HepG2 (cell line): Measurements from ENCODE around the gene MMP25. TPM values are rescaled to one million over a fixed set of nuclear protein-coding genes. Genes with fewer than 3 reads are reported as not detected.

Experiments used
- ASH2L ChIP-seq: fragments of 300-600, 200-600 bp; sonication (generic); IDR thresholded peaks from 2 replicates; pipeline ENCODE4 v1.7.0; 2017; ENCODE audit warnings: low read depth, mild to moderate bottlenecking, moderate library complexity, mixed read lengths, low read length; ENCODE audit not compliant: insufficient read length
- BORCS8-MEF2B ChIP-seq: sonication (generic); formaldehyde crosslinking; IDR thresholded peaks from 2 replicates; pipeline ENCODE4 v1.8.0; 2022; ENCODE audit warnings: mild to moderate bottlenecking, missing genetic modification reagents
- DMAP1 ChIP-seq: IDR thresholded peaks from 2 replicates; pipeline ENCODE4 v1.6.1; 2016
- HDAC1 ChIP-seq: sonication (generic); formaldehyde crosslinking; IDR thresholded peaks from 2 replicates; pipeline ENCODE4 v1.5.1; 2020; ENCODE audit warnings: mild to moderate bottlenecking, missing genetic modification reagents
- KLF16 ChIP-seq, 2 experiments: sonication (generic) in 1 of 2; formaldehyde crosslinking in 1 of 2; IDR thresholded peaks; 2 replicates each; pipeline versions ENCODE4 v1.6.1 to v1.8.0; 2016 to 2023; ENCODE audit warnings: missing genetic modification reagents in 2 of 2, missing compliant biosample characterization in 1 of 2
- NONO ChIP-seq, 2 experiments: fragments of 450-650 bp in 1 of 2; sonication (generic) in 1 of 2; formaldehyde crosslinking in 1 of 2; IDR thresholded peaks in 1 of 2; conservative IDR thresholded peaks in 1 of 2; 2 replicates each; pipeline versions ENCODE4 v1.6.1 to v1.8.0; 2017 to 2022; ENCODE audit warnings: mild to moderate bottlenecking in 1 of 2, missing genetic modification reagents in 1 of 2, moderate library complexity in 1 of 2
- PHF21A ChIP-seq: sonication (generic); formaldehyde crosslinking; IDR thresholded peaks from 2 replicates; pipeline ENCODE4 v1.5.0; 2020; ENCODE audit warnings: mild to moderate bottlenecking, missing genetic modification reagents
- SRY ChIP-seq: sonication (generic); formaldehyde crosslinking; IDR thresholded peaks from 2 replicates; pipeline ENCODE4 v1.8.0; 2022; ENCODE audit warnings: mild to moderate bottlenecking, missing genetic modification reagents
- ZFP37 ChIP-seq: sonication (generic); formaldehyde crosslinking; IDR thresholded peaks from 2 replicates; pipeline ENCODE4 v1.4.0; 2020; ENCODE audit warnings: missing genetic modification reagents, borderline replicate concordance
- ZNF12 ChIP-seq: sonication (generic); formaldehyde crosslinking; IDR thresholded peaks from 2 replicates; pipeline ENCODE4 v1.5.0; 2020; ENCODE audit warnings: missing genetic modification reagents
- ZNF230 ChIP-seq: sonication (generic); formaldehyde crosslinking; IDR thresholded peaks from 2 replicates; pipeline ENCODE4 v1.4.0; 2020; ENCODE audit warnings: mild to moderate bottlenecking, missing genetic modification reagents
- ZNF253 ChIP-seq: sonication (generic); formaldehyde crosslinking; IDR thresholded peaks from 2 replicates; pipeline ENCODE4 v1.8.0; 2022; ENCODE audit warnings: mild to moderate bottlenecking, missing genetic modification reagents, borderline replicate concordance
- ZNF263 ChIP-seq: sonication (generic); formaldehyde crosslinking; IDR thresholded peaks from 2 replicates; pipeline ENCODE4 v1.4.0; 2020; ENCODE audit warnings: missing genetic modification reagents
- ZNF331 ChIP-seq: sonication (generic); formaldehyde crosslinking; IDR thresholded peaks from 2 replicates; pipeline ENCODE4 v1.4.0; 2020; ENCODE audit warnings: missing genetic modification reagents
- ZNF335 ChIP-seq: sonication (generic); formaldehyde crosslinking; IDR thresholded peaks from 2 replicates; pipeline ENCODE4 v1.4.0; 2020; ENCODE audit warnings: missing genetic modification reagents
- ZNF547 ChIP-seq: sonication (generic); formaldehyde crosslinking; IDR thresholded peaks from 2 replicates; pipeline ENCODE4 v1.5.1; 2020; ENCODE audit warnings: mild to moderate bottlenecking, missing genetic modification reagents
- ZNF644 ChIP-seq: IDR thresholded peaks from 2 replicates; pipeline ENCODE4 v1.6.1; 2016; ENCODE audit warnings: low read depth
- polyA plus RNA-seq, 8 experiments: library from polyadenylated mRNA; depleted of rRNA in 3 of 8; stranded (reverse) in 7 of 8; unstranded in 1 of 8; fragments of >200 nt; fragmentation: Illumina TruSeq in 4 of 8; extraction: Trizol in 4 of 8; gene quantifications; 2 replicates each; pipeline versions ENCODE4 v1.2.1 to v1.2.3, GENCODE V29; 2011 to 2016; ENCODE audit warnings: low read depth in 4 of 8, missing spikeins in 1 of 8, mixed read lengths in 1 of 8; ENCODE audit not compliant: insufficient read depth in 1 of 8
- total RNA-seq, 5 experiments: library from RNA; depleted of rRNA; stranded (reverse); fragments of >200 nt; fragmentation: Illumina TruSeq; extraction: Trizol; gene quantifications; 2 replicates each; pipeline ENCODE4 v1.2.3, GENCODE V29; 2016; ENCODE audit warnings: low read depth in 1 of 5
- TF ChIP-seq, protein P1 (sequence below): sonication (generic); formaldehyde crosslinking; IDR thresholded peaks from 2 replicates; pipeline ENCODE4 v1.4.0; 2020; ENCODE audit warnings: missing genetic modification reagents
- TF ChIP-seq, protein P2 (sequence below): IDR thresholded peaks from 2 replicates; pipeline ENCODE4 v1.6.1; 2016; ENCODE audit warnings: missing genetic modification reagents, missing compliant biosample characterization
- TF ChIP-seq, protein P3 (sequence below): sonication (generic); formaldehyde crosslinking; IDR thresholded peaks from 2 replicates; pipeline ENCODE4 v1.8.1; 2023; ENCODE audit warnings: mild to moderate bottlenecking, missing genetic modification reagents
- TF ChIP-seq, protein P4 (sequence below): sonication (generic); formaldehyde crosslinking; IDR thresholded peaks from 2 replicates; pipeline ENCODE4 v1.8.1; 2022; ENCODE audit warnings: mild to moderate bottlenecking, missing genetic modification reagents

The MMP25 gene
- total and polyA plus RNA-seq, 2 of the 13 experiments (the other 11 are each of a cell fraction or from before 2014, with no cell fraction given), result 0.04 to 0.08 TPM

DNA sequence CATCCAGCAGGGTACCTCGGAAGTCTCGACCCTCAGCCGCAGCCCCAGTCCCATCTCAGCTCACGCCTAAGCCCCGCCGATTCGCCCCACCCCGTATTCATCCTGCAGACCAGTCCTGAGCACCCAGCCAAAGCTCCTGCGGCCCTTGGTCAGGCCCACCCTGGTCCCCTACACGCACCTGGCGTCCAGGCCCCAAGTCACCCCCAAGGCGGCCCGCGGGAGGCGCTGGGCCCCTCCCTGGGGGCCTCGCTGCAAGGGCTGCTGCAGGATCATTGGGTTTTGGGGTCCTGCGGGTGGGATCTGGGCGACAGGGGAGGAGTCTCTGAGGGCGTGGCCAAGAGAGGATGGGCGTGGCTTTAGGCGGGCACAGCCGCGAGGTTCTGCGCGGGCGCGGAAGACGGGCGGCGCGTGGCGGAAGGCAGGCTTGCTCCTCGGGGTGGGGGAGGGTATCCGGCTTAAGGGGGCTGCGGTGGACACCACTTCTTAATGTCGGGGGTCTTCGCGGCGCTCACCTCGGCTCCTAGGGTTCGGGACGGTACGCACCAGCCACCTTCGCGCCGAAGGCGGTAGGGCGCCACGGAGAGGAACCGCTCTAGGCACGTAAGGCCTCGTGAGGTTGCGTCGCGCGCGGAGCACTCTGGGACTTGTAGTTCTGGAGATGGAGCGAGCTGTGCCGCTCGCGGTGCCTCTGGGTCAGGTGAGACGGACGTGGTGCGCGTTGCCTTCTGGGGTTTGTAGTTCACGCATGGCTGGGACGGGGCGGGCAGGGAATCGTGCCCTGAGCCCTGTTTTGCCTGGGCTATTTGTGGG, 22.5 kb upstream of the MMP25 start, which contains the start of the genes HCFC1R1 and THOC6 (continued):
- TF ChIP-seq ZNF12 (CRISPR knock-in tag) (0 out of 2 replicates have a peak, but pooled peaks have one; percentile 24), PHF21A (CRISPR knock-in tag) (no peak), ZNF331 (CRISPR knock-in tag) (peak; percentile 79), ZNF644 (CRISPR knock-in tag) (no peak), ZFP37 (CRISPR knock-in tag) (0 out of 2 replicates have a peak, but pooled peaks have one; percentile 8), ZNF263 (CRISPR knock-in tag) (no peak; the same call in 1 of the 2 replicates), ZNF230 (CRISPR knock-in tag) (peak; percentile 87; the same call in 1 of the 2 replicates), DMAP1 (CRISPR knock-in tag) (peak; percentile 92), ZNF335 (CRISPR knock-in tag) (peak; percentile 58; the same call in 1 of the 2 replicates), ZNF253 (CRISPR knock-in tag) (no peak; the same call in 1 of the 2 replicates), ASH2L (peak; percentile 54), ZNF547 (CRISPR knock-in tag) (peak; percentile 85), HDAC1 (CRISPR knock-in tag) (peak; percentile 47), SRY (peak; percentile 79), KLF16 (CRISPR knock-in tag; IDR thresholded peaks at IDR 0.05) (peak in 1 of 2 experiments; percentile 87; a peak in 2 of 4 replicates), NONO (IDR thresholded peaks at IDR 0.05) (no peak), NONO (CRISPR knock-in tag; conservative IDR thresholded peaks at IDR 0.05) (peak; percentile 79), BORCS8-MEF2B (CRISPR knock-in tag) (peak; percentile 94)
- TF ChIP-seq, protein P1, sequence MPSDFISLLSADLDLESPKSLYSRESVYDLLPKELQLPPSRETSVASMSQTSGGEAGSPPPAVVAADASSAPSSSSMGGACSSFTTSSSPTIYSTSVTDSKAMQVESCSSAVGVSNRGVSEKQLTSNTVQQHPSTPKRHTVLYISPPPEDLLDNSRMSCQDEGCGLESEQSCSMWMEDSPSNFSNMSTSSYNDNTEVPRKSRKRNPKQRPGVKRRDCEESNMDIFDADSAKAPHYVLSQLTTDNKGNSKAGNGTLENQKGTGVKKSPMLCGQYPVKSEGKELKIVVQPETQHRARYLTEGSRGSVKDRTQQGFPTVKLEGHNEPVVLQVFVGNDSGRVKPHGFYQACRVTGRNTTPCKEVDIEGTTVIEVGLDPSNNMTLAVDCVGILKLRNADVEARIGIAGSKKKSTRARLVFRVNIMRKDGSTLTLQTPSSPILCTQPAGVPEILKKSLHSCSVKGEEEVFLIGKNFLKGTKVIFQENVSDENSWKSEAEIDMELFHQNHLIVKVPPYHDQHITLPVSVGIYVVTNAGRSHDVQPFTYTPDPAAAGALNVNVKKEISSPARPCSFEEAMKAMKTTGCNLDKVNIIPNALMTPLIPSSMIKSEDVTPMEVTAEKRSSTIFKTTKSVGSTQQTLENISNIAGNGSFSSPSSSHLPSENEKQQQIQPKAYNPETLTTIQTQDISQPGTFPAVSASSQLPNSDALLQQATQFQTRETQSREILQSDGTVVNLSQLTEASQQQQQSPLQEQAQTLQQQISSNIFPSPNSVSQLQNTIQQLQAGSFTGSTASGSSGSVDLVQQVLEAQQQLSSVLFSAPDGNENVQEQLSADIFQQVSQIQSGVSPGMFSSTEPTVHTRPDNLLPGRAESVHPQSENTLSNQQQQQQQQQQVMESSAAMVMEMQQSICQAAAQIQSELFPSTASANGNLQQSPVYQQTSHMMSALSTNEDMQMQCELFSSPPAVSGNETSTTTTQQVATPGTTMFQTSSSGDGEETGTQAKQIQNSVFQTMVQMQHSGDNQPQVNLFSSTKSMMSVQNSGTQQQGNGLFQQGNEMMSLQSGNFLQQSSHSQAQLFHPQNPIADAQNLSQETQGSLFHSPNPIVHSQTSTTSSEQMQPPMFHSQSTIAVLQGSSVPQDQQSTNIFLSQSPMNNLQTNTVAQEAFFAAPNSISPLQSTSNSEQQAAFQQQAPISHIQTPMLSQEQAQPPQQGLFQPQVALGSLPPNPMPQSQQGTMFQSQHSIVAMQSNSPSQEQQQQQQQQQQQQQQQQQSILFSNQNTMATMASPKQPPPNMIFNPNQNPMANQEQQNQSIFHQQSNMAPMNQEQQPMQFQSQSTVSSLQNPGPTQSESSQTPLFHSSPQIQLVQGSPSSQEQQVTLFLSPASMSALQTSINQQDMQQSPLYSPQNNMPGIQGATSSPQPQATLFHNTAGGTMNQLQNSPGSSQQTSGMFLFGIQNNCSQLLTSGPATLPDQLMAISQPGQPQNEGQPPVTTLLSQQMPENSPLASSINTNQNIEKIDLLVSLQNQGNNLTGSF, result peak; percentile 16; the same call in 1 of the 2 replicates
- TF ChIP-seq, protein P2, sequence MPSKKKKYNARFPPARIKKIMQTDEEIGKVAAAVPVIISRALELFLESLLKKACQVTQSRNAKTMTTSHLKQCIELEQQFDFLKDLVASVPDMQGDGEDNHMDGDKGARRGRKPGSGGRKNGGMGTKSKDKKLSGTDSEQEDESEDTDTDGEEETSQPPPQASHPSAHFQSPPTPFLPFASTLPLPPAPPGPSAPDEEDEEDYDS, result peak; percentile 40; the same call in 1 of the 2 replicates
- TF ChIP-seq, protein P3, sequence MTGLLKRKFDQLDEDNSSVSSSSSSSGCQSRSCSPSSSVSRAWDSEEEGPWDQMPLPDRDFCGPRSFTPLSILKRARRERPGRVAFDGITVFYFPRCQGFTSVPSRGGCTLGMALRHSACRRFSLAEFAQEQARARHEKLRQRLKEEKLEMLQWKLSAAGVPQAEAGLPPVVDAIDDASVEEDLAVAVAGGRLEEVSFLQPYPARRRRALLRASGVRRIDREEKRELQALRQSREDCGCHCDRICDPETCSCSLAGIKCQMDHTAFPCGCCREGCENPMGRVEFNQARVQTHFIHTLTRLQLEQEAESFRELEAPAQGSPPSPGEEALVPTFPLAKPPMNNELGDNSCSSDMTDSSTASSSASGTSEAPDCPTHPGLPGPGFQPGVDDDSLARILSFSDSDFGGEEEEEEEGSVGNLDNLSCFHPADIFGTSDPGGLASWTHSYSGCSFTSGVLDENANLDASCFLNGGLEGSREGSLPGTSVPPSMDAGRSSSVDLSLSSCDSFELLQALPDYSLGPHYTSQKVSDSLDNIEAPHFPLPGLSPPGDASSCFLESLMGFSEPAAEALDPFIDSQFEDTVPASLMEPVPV (CRISPR knock-in tag), result peak; percentile 91
- TF ChIP-seq, protein P4, sequence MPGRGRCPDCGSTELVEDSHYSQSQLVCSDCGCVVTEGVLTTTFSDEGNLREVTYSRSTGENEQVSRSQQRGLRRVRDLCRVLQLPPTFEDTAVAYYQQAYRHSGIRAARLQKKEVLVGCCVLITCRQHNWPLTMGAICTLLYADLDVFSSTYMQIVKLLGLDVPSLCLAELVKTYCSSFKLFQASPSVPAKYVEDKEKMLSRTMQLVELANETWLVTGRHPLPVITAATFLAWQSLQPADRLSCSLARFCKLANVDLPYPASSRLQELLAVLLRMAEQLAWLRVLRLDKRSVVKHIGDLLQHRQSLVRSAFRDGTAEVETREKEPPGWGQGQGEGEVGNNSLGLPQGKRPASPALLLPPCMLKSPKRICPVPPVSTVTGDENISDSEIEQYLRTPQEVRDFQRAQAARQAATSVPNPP (CRISPR knock-in tag), result peak; percentile 64
